ENCODE data around the gene NRG4.
"Not testable (repeated sequence)": the region's sequence is repeated elsewhere in the genome, so short reads cannot be mapped to it uniquely, and the experiment has no call there.

NRG4 gene

DNA sequence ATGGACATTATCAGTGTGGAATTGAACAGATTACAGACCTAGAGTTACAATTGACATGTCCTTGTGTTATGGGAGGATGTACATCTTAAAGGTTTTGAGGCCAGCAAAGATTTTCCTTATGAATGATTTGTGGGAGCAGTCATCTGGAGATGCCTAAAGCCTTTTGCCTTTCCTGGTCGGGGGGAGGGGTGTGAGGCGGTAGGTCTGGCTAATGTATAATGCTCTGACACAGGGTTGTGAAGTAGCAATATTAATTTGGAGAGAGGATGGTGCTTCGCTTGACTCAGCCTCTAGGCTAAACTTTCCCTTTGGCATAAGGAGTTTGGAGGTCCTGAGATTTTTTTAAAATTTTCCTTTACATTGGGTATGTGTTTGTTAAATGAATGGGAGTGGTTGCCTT lies 85.3 kb downstream of the NRG4 start:
- no peak overlapping the region for H3K4me3 ChIP-seq (ENCODE audit: low read length)
- TF ChIP-seq ZNF274 (IDR thresholded peaks at IDR 0.05; ENCODE audit: low read depth, low read length), result no peak

- no peak for TF ChIP-seq ZNF274 (IDR thresholded peaks at IDR 0.05; ENCODE audit: low read depth, low read length)
- no peak overlapping the region for H3K4me3 ChIP-seq (ENCODE audit: low read length)
These were observed 86.8 kb downstream of the NRG4 start for GRCh38 chr15:75925440-75925839.

GRCh38 chr15:75924576-75924975 lies 87.6 kb downstream of the NRG4 start:
- TF ChIP-seq ZNF274 (IDR thresholded peaks at IDR 0.05; ENCODE audit: low read depth, low read length), result no peak
- no peak overlapping the region for H3K4me3 ChIP-seq (ENCODE audit: low read length)

DNA sequence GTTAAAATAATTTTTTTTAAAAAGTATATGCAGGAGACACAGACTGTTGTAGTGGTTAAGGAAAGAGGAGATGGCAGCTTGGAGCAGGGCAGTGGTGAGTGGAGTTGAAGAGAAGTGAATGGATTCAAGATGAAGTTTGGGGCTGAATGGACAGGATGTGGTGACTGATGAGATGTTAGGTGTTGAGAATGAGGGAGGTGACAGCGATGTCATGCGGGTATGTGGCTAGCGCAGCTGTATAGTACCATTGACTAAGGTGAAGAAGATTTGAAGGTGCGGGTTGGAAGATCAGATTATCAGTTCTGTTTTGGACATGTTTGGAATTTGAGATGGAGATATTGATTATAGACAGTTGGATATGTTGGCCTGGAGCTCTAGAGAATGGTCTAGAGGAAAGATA lies 88.5 kb downstream of the NRG4 start:
- H3K4me3 ChIP-seq (ENCODE audit: low read length), result no peak overlapping the region
- no peak for TF ChIP-seq ZNF274 (IDR thresholded peaks at IDR 0.05; ENCODE audit: low read depth, low read length)

GRCh38 chr15:75921732-75922703 lies 90.2 kb downstream of the NRG4 start:
- no peak for TF ChIP-seq ZNF274 (IDR thresholded peaks at IDR 0.05; ENCODE audit: low read depth, low read length)
- no peak overlapping the region for H3K4me3 ChIP-seq (ENCODE audit: low read length)

- no peak overlapping the region for H3K4me3 ChIP-seq (ENCODE audit: low read length)
These were observed 92.1 kb downstream of the NRG4 start for GRCh38 chr15:75920079-75920478.

DNA sequence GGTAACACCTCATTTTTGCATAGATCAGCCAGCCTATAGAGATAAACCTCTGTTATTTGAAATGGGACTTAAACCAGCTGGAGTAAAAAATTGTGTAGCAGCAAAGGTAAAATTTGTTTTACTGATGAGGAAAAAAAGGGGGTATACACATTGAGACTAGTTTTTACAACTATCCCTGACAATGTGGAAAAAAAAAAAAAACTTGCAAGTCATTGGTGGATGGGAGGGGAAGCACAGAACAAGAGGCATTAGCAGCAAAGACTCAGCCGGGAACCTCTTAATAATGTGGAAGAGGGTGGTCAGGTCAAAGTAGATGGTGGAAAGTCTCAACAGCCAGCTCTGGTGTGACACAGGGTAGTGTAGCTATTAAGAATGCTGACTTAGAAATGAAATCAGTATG lies 94.1 kb downstream of the NRG4 start:
- no peak for TF ChIP-seq ZNF274 (IDR thresholded peaks at IDR 0.05; ENCODE audit: low read depth, low read length)

More at GRCh38 chr15:75920079-75920478, 92.1 kb downstream of the NRG4 start:
- TF ChIP-seq ZNF274 (IDR thresholded peaks at IDR 0.05; ENCODE audit: low read depth, low read length), result no peak

GRCh38 chr15:75916978-75917377 lies 95.2 kb downstream of the NRG4 start:
- TF ChIP-seq ZNF274 (IDR thresholded peaks at IDR 0.05; ENCODE audit: low read depth, low read length), result no peak
- no peak overlapping the region for H3K4me3 ChIP-seq (ENCODE audit: low read length)

More for the DNA sequence above, 94.1 kb downstream of the NRG4 start:
- no peak overlapping the region for H3K4me3 ChIP-seq (ENCODE audit: low read length)

DNA sequence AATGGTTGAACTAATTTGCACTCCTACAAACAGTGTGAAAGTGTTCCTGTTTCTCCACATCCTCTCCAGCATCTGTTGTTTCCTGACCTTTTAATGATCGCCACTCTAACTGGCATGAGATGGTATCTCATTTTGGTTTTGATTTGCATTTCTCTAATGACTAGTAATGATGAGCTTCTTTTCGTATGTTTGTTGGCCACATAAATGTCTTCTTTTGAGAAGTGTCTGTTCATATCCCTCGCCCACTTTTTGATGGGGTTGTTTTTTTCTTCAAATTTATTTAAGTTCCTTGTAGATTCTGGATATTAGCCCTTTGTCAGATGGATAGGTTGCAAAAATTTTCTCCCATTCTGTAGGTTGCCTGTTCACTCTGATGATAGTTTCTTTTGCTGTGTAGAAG lies 101.9 kb downstream of the NRG4 start:
- H3K4me3 ChIP-seq (ENCODE audit: low read length), result not testable (repeated sequence)

DNA sequence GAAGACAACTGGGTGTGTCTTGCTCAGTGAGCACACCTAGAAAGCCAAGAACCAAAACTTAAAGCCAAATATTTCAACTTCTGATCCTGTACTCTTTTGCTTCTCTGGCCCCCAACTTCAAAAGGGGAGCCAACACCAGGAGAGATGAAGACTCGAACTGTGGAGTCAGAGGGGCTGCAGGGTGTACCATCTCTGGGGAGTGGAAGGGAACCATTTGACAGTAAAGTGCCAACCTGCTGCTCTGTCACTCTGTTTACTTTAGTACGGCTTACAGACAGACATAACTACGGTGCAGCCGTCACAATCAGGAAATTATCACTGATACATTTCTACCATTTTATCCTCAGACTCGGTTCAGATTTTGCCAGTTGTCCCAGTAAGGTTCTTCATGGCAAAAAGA lies 107.0 kb downstream of the NRG4 start:
- no peak for TF ChIP-seq ZNF274 (IDR thresholded peaks at IDR 0.05; ENCODE audit: low read depth, low read length)
- H3K4me3 ChIP-seq (ENCODE audit: low read length), result peak overlapping the region; percentile 91; the same call in 1 of the 2 replicates

GRCh38 chr15:75903331-75904239 lies 108.6 kb downstream of the NRG4 start, which contains the start of gene FBXO22:
Gene FBXO22 (plus strand): TSS chr15:75903878. CDS start chr15:75903964, 86 bp downstream.
- peak within 1 kb of the TSS; percentile 91 for H3K4me3 ChIP-seq (ENCODE audit: low read length)

GRCh38 chr15:75902129-75902557 lies 110.1 kb downstream of the NRG4 start:
- H3K4me3 ChIP-seq (ENCODE audit: low read length), result no peak overlapping the region
- no peak for TF ChIP-seq ZNF274 (IDR thresholded peaks at IDR 0.05; ENCODE audit: low read depth, low read length)

More at GRCh38 chr15:75903331-75904239, 108.6 kb downstream of the NRG4 start, which contains the start of gene FBXO22:
- no peak for TF ChIP-seq ZNF274 (IDR thresholded peaks at IDR 0.05; ENCODE audit: low read depth, low read length)

GRCh38 chr15:75900577-75900976 lies 111.6 kb downstream of the NRG4 start:
- TF ChIP-seq ZNF274 (IDR thresholded peaks at IDR 0.05; ENCODE audit: low read depth, low read length), result no peak
- no peak overlapping the region for H3K4me3 ChIP-seq (ENCODE audit: low read length)

GRCh38 chr15:75895731-75896130 lies 116.5 kb downstream of the NRG4 start:
- H3K4me3 ChIP-seq (ENCODE audit: low read length), result no peak overlapping the region
- TF ChIP-seq ZNF274 (IDR thresholded peaks at IDR 0.05; ENCODE audit: low read depth, low read length), result no peak

All from GM08714 (cell line).